GM21360 (cell line): ENCODE results near the gene PTOV1.
A peak's percentile ranks its signal among the peaks of the same experiment; 100 is the strongest.

Experiments used
- ATAC-seq: cut with Tn5 transposase; IDR thresholded peaks from one replicate; pipeline ENCODE4 v1.9.1; 2021; ENCODE audit warnings: mild to moderate bottlenecking, moderate library complexity; ENCODE audit not compliant: unreplicated experiment

The PTOV1 gene

DNA sequence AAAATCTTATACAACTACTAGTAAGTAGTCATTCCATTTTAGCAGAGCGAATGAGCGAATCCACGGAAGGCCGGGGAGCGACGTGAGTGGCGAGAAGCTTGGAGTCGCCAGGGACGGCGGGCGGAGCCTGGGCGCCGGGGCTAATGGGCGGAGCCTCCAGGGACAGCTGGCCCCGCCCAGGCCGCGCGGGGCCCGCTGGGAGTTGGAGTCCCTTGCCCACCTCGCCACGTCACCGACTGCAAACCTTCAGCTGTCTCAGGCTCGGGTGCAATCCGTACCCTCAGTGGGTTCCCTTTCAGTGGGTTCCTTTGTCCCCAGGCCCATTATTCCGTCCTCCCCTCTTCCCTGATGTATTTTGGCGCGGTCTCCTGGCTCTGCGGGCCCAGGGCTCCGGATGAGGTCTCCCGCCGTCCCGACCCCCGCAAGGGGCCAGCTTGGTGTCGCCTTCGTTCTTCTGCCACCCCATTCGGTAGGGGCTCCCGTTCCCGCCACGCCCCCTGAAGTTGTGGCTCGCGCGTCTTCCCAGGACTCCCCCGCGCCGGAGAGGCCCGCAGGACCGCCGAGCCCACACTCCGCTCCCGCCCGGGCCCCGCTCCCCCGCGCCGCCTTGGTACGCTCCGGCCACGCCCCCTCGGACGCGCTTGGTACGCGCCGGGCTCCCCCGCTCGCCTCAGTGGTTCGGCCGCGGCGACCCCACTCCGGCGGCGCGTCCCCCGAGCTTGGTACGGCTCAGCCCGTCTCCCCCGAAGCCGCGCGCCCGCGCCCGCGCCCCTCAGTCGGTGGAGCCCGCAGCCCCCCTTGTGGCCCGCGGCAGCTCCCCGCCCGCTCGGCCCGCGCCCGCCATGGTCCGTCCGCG lies at the start of gene PTOV1:
Gene PTOV1, plus strand, starts transcription at position 673 of the 856 bp plus-strand sequence.
- peak; percentile 51 for ATAC-seq

DNA sequence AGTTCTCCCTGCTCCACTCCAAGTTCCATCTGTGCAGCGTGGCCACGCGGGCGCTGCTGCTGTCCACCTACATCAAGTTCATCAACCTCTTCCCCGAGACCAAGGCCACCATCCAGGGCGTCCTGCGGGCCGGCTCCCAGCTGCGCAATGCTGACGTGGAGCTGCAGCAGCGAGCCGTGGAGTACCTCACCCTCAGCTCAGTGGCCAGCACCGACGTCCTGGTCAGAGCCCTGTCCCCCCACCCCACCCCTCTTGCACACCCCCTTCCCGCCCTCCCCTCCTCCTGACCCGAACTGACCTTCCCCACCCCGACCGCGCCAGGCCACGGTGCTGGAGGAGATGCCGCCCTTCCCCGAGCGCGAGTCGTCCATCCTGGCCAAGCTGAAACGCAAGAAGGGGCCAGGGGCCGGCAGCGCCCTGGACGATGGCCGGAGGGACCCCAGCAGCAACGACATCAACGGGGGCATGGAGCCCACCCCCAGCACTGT lies 49.5 kb upstream of the PTOV1 start:
- ATAC-seq = no peak

DNA sequence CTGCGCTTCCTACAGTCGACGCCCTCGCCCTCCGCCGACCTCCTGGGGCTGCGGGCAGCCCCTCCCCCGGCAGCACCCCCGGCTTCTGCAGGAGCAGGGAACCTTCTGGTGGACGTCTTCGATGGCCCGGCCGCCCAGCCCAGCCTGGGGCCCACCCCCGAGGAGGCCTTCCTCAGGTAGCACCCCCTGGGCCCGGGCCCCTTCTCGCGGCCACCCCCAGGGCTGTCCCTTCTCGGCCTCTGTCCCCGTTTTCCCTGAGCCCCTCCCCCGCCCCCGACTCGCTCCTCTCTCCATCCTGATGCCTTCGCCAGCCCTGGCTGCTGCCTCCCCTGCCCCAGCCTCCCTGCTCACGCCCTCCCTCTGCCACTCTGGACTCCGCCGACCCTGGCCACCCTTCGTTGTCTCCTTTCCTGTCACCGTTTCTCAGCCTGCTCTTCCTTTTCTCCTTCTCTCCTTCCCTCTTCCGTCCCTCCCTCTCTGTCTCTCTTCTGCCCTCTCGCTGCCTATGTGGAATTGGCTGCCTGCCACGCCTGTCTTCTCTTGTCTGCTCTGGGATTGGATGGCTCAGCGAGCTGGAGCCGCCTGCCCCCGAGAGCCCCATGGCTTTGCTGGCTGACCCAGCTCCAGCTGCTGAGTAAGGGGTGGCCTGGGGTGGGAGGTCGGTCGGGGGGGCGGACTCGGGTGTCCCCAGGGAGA lies 48.8 kb upstream of the PTOV1 start:
- no peak for ATAC-seq

DNA sequence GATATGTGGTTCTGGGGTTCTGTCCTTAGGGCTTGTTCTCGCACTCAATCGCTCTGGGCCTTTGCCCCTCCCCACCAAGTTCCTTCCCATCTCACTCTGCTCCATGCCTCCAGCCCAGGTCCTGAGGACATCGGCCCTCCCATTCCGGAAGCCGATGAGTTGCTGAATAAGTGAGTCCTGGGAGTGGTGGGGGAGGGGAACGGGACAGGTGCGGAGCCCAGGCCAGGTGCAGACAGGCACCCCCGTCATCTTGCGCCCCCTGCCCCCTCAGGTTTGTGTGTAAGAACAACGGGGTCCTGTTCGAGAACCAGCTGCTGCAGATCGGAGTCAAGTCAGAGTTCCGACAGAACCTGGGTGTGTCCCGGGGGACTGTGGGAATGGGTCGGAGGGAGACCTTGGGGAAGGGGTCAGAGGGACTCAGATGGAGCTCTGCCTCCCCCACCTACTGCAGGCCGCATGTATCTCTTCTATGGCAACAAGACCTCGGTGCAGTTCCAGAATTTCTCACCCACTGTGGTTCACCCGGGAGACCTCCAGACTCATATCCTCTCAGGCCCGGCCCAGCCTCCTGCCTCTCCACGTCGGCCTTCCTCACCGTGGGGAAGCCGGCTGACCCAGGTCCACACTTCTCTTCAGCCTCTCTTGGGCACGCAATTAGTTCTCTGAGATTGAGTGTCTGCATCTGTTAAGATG lies 48.0 kb upstream of the PTOV1 start:
- ATAC-seq = no peak

DNA sequence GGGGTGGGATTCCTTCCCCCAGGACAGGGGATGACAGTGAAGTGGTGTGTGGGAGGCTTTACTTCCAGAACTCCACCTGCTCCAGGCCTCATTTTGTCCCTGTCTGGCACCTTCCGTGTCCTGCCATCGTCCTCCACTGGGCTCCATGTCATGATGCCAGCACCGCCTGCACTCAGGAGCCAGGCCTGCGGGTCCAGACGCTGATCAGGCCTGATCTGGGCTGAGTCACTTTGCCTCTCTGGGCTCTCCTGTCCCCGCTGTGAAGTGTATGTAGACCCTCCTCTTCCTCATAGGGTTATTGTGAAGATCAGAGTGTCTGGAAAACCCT lies 47.5 kb upstream of the PTOV1 start:
- ATAC-seq = no peak

DNA sequence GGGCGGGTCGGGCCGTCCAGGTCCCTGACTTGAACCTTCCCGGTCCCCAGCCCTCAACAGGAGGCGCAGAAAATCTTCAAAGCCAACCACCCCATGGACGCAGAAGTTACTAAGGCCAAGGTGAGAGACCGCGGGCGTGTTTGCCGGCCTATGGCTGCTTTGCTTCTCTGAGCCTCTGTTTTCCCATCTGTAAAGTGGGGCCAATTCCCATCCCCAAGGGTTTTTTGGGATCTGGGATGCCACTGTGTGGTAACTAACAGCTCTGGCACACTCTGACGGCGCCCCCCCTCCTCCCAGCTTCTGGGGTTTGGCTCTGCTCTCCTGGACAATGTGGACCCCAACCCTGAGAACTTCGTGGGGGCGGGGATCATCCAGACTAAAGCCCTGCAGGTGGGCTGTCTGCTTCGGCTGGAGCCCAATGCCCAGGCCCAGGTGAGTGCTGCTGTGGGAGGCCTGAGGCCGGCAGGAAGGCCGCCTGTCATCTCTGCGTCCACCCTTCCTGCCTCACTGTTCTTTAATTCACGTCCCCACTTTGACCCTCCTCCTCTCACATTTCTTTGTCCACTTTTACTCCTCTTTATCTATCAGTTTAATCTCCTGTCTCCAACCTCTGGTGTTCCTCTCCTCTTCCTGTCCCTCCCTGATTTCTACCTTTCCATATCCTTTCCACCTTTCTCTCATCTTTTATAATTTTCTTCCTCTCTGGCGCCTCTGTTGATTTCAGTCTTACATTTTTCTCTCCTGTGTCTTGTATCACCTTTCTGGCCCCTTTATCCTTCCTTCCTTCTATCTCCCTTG lies 44.9 kb upstream of the PTOV1 start:
- no peak for ATAC-seq

DNA sequence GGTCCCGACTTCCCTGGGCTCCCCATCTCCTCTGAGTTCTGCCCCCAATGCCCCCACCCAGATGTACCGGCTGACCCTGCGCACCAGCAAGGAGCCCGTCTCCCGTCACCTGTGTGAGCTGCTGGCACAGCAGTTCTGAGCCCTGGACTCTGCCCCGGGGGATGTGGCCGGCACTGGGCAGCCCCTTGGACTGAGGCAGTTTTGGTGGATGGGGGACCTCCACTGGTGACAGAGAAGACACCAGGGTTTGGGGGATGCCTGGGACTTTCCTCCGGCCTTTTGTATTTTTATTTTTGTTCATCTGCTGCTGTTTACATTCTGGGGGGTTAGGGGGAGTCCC lies 44.4 kb upstream of the PTOV1 start:
- ATAC-seq = no peak

DNA sequence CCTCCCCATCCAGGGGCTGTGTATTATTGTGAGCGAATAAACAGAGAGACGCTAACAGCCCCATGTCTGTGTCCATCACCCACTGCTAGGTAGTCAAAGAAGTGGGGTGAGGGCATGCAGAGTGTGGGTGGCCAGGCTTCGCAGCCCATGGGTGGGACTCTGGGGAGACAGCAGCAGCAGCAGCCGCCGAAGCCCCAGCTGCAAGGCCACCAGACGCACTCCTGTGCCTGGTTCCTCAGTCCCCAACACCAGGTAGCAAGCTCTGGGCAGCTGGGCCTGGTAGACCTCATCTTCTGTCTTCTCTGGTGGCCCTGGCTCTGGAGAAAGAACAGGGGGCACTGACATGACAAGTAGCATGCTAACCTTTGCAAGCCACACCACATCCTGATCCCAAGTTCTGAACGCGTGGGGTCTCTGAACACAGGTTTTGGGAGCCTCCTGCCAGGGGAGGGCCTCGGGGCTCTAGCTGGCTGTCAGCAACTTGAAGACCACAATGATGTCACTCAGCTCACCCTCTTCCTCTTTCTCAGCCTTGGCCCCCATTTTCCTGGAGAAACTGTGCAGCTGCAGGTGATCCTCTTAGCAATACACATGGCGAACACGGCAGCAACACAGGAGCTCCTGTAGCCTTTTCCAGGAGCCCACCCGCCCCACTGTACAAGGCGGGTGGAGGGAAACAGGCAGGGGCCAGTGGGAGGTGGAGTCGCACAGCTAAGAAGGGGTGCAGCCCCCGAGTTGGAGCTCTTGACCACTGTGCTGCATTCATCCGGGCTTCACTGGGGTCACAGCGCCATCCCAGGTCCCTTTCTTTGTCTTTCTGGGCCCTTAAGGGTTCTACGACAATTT lies 43.7 kb upstream of the PTOV1 start:
- no peak for ATAC-seq

DNA sequence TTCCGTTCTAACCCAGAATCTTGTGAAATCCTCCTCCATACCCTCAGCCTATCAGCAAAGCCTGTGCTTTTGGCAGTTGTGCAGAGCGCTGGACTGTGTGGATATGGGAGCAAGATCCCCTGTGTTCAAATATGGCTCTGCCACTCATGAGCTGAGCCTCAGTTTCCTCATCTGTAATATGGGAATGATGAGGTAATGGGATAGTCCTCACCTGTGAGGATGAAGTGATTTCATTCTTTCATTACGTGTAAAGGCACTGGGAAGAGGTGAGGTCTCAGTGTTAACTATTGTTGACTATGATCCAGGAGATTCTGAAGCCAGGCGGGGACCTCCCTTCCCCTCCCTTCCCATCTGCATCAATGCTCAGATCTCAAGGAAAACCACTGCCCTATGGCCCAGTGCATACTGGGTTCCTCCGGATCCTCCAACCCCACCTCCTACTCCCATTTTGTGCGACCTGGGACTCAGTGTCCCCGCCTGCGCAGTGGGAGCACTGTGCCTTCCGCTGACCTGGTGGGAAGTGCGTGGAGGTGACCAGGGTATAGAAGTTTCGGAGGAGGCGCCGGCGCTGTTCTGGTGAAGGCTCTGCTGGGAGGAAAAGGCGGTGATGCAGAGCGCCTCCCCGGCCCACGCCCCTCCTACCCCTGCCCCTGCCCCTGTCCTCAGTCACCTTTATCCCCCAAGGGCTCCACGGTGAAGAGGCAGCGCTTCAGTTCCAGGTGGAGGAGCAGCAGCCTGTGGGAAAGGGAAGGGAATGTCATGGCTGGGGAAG lies 42.9 kb upstream of the PTOV1 start:
- no peak for ATAC-seq

DNA sequence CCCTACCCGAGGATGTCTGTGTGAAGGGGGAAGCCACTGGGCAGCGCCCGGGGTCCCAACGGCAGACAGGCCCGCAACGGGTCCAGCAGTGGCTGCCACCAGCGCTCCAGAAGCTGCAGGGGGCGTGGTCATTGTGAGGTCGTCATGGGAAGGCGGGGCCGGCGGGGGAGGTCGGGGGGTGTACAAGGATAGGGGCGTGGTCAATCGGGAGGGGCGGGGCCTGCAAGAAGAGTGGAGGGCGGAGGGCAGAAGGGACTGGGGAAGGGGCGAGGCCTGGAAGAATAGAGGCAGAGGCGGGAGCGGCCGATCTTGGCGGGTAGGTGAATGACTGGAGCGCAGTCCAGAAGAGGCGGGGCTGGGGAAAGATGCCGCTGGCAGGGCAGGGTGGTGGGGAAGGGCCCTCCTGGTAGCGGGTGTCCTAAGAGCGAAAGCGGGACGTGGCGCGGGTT lies 42.2 kb upstream of the PTOV1 start:
- no peak for ATAC-seq

DNA sequence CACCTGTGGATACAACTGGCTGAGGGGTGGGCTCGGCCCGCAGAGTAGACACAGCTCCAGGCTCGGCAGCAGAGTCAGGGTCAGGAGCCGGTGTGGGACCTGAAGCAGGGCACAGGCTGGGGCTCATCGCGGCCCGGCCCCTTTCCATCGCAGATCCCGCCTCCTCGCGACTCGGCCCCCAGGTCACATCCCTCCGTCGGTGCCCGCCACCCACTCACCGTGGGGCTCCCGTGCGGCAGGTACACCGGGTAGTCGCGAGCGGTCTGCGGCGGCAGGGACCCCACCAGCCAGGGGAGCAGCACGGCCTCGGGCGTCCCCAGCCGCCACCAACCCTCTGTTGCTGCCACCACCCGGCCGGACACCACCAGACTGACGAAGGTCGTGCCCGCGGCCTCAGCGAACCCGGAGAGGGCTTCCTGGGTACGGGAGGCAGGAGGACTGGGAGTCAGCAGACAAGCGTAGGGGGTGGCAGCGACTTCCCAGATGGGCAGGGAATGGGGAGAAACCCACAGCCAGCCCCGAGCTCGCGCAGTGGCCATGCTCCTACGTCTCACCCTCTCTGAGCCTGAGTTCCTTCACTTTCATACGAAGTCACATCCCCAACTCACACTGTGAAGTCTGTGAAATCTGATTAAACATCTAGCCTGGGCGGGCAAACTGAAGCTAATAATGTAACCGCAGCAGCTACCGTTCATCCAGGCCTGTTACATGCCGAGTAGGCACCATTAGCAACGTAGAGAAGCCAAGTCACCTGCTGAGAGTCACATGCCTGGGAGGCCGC lies 41.6 kb upstream of the PTOV1 start:
- ATAC-seq = no peak

DNA sequence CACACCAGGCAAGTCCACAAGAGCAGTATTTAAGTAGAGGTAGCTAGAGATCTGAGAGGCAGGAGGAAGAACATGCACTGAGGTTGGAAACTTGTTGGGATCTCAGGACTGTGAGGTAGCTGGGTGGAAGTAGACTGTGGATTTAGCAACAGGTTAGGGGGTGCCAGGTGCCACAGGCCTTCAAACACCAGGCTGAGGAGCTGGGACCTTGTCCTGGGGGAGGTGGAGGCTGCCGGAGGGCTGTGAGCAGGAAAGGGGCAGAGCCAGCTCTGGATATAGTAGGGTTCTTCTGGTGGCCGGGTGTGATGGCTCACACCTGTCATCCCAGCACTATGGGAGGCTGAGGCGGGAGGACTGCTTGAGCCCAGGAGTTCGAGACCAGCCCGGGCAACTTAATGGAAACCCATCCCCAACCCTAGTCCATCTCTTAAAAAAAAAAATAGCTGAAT lies 41.0 kb upstream of the PTOV1 start:
- ATAC-seq = no peak

DNA sequence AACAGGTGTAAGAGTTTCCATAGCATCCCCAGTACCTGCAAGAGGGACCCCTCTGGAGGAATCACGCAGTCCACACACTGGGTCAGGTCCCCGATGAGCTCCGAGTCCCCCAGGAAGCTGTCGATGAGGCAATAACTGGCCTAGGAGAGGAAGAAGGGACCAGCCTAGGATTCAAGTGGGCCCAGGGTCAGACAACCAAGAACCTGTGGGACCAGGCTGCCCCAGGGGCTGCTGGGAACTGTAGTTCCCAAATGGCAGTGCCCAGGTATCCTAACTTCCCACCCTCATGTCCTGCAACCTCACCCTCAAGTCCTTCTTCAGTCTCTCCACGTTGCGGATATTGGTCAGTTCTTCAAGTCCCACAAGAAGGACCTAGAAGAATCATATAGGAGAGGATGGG lies 39.6 kb upstream of the PTOV1 start:
- ATAC-seq = no peak

DNA sequence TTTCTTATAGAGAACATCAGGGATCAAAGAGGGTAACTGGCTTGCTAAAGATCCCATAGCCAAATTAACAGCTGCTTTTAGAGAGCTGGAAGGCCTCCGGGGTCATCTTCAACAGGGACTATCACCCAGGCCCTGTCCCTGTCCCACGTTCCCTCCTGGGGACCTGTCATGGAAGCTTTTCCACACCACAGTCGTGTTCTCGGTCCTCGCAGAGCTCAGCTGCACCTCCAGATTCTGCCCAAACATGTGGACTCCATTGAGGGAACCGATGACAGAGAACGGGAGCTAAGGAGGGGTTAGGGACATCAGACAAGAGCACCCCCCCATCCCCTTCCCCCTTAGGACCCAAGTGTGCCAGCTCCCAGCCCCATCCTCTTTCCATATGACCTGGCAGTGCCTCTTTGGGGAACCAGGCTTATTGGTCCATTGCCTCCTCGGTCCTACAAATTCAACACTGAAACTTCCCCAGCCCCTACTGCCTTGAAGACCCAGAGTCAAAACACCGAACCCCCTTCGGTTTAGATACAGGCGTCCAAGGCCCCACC lies 38.4 kb upstream of the PTOV1 start:
- no peak for ATAC-seq

DNA sequence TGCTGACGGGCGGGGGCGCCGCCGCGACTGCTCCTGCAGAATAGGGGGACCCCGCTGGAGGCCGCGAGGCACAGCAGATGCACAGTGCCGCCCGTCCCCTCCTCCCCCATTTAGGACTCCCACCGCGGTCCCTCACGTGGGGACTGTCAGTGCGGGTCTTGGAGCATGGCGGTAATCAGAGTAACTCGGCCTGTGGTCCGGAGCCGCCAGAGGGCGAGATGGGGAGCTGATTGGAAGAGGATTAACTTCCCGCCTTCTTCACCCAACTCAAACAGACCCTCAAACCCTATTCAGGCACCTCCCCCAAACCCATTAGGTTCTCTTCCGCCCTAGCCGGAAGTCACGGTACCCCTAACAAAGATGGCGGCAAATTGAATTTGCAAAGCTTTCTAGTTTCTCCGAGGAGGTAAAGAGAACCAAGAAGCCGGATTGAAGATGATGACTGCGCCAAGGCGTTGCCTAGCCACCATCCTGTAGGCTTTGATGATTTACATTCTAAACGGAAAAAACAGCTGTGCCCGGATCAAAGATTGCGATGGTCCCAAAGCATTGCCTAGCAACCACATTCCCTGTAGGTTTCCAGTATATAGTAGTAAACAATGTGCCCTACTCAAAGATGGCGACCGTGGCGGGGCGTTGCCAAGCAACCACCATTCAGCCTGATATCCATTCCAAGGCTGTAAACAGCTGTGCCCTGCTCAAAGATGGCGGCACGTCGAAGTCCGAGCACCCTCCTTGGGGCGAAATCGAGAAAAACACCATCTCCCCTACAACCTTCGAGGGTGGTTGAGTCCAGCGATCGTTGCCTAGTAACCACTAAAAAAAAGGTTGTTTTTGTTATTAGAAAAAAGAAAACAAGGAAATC lies 37.7 kb upstream of the PTOV1 start, which contains the start of gene FUZ:
Gene FUZ, minus strand, starts transcription at position 296 of the 865 bp plus-strand sequence. Its CDS starts 186 bp downstream, at position 110.
- no peak for ATAC-seq

DNA sequence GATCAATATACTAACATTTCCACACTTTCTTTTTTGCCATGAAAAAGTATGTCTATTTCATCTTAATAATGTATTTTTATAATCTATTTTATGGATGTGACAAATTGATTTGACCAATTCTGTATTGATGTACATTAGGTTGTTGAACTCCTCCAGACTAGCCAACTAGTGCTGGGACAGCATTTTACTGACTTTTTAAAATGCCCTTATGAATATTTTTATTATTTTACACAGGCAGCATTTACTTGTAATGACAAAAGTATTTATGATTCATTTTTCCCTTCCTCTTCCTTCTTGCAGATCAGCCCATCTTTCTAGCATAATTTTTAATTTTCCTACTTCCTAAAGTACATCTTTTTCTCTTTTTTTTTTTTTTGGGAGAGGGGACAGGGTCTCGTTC lies 36.9 kb upstream of the PTOV1 start:
- ATAC-seq = no peak

DNA sequence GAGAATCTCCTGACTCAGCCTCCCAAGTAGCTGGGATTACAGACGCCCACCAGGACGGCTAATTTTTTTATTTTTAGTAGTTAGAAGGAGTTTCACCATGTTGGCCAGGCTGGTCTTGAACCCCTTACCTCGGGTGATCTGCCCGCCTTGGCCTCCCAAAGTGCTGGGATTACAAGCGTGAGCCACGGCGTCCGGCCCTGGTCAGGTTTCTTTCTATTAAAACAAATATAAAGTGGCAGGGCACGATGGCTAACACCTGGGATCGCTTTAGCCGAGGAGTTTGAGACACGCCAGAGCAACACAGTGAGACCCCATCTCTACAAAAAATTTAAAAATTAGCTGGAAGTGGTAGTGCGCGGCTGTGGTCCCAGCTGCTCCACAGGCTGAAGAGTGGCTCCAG lies 34.4 kb upstream of the PTOV1 start:
- no peak for ATAC-seq
